Vagina (tissue), 2 donors: ENCODE measurements around the gene TTC33. TPM values are rescaled to one million over a fixed set of nuclear protein-coding genes. Genes with fewer than 3 reads are reported as not detected.

Experiments used
- DNase-seq, 2 donors: peaks; one replicate each; pipeline ENCODE4 v3.0.0-alpha.2; 2017; ENCODE audit errors: extremely low spot score in 2 of 2
- H3K27ac ChIP-seq: fragments of 200-600 bp; sonication (generic); one replicate; pipeline ENCODE4 v1.5.1; 2019
- H3K27me3 ChIP-seq: fragments of 200-600 bp; sonication (generic); one replicate; pipeline ENCODE4 v1.5.1; 2019
- H3K36me3 ChIP-seq, 2 donors: fragments of 200-600 bp; sonication (generic); one replicate each; pipeline ENCODE4 v1.5.1; 2017 to 2019
- H3K4me1 ChIP-seq: fragments of 200-600 bp; sonication (generic); one replicate; pipeline ENCODE4 v1.5.1; 2019
- H3K4me3 ChIP-seq, 2 donors: fragments of 200-600 bp; sonication (generic); 1 replicate in 1 of 2; 2 replicates in 1 of 2; pipeline ENCODE4 v1.5.1; 2016 to 2019
- H3K9me3 ChIP-seq: fragments of 200-600 bp; sonication (generic); one replicate; pipeline ENCODE4 v1.5.1; 2019
- POLR2A ChIP-seq, 2 donors: fragments of 450-650 bp; IDR thresholded peaks; one replicate each; pipeline ENCODE4 v1.6.1; 2017; ENCODE audit warnings: antibody characterized with exemption in 2 of 2, mild to moderate bottlenecking in 2 of 2, moderate library complexity in 2 of 2
- POLR2AphosphoS5 ChIP-seq, 2 donors: sonication (generic); formaldehyde crosslinking; IDR thresholded peaks; one replicate each; pipeline ENCODE4 v1.9.0; 2017; ENCODE audit warnings: antibody characterized with exemption in 2 of 2, mild to moderate bottlenecking in 2 of 2, low read depth in 1 of 2; ENCODE audit not compliant: insufficient read depth in 1 of 2
- intact Hi-C: fragments of 100-400 bp; cut with DNase I; formaldehyde crosslinking; loops from one replicate; pipeline ENCODE4 v1.15.1; 2023
- total RNA-seq: library from RNA; depleted of rRNA; stranded (reverse); fragments of >200 nt; gene quantifications from one replicate; pipeline ENCODE4 v1.2.3, GENCODE V29; 2016
- TF ChIP-seq, protein P1 (sequence below), 3 experiments: fragments of 450-650 bp in 2 of 3; fragments of 200-600 bp in 1 of 3; sonication (generic) in 1 of 3; IDR thresholded peaks; one replicate each; pipeline ENCODE4 v1.5.1; 2017 to 2019; ENCODE audit warnings: antibody characterized with exemption in 3 of 3, mild to moderate bottlenecking in 2 of 3, moderate library complexity in 2 of 3

TTC33 gene
- total RNA-seq, 1 donor from 2014 or later: 12.8 TPM

DNA sequence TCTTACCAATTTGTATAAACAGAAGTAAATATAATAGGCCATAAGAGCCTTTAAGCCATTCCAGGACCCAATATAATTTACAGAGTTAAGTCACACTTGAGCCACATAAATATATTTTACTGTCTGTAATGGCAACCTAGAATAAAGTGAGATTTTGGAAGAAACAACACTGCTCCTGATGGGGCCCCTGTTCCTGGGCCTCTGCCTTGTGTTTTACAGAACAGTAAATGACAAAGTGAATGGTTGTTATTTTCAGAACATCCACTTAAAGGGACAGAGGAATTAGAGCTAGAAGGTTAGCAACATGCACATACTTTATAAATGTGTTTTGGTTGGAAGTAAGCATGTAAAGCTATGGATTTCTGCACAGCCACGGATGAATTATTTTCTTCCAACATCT lies 72.5 kb downstream of the TTC33 start:
- H3K9me3 ChIP-seq: no peaks in the 10 kb centered on the region
- no peaks in the 10 kb centered on the region for H3K36me3 ChIP-seq
- peak overlapping the region; percentile 14 to 81 for H3K4me3 ChIP-seq
- peaks cover 30% of the 10 kb centered on the region for H3K4me1 ChIP-seq
- DNase-seq: no peak
- no peaks in the 10 kb centered on the region for H3K27me3 ChIP-seq
- H3K27ac ChIP-seq: peak overlapping the region; percentile 84
- intact Hi-C loops: loop anchor here (10.0 kb wide), 2 partner anchors 969 to 1099 kb away; no protein-coding TSS in a partner anchor
- TF ChIP-seq, protein P1, sequence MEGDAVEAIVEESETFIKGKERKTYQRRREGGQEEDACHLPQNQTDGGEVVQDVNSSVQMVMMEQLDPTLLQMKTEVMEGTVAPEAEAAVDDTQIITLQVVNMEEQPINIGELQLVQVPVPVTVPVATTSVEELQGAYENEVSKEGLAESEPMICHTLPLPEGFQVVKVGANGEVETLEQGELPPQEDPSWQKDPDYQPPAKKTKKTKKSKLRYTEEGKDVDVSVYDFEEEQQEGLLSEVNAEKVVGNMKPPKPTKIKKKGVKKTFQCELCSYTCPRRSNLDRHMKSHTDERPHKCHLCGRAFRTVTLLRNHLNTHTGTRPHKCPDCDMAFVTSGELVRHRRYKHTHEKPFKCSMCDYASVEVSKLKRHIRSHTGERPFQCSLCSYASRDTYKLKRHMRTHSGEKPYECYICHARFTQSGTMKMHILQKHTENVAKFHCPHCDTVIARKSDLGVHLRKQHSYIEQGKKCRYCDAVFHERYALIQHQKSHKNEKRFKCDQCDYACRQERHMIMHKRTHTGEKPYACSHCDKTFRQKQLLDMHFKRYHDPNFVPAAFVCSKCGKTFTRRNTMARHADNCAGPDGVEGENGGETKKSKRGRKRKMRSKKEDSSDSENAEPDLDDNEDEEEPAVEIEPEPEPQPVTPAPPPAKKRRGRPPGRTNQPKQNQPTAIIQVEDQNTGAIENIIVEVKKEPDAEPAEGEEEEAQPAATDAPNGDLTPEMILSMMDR (IDR thresholded peaks at IDR 0.05): no peak
- TF ChIP-seq POLR2AphosphoS5 (IDR thresholded peaks at IDR 0.05; ENCODE audit: insufficient read depth in 1 of 2, low read depth in 1 of 2) (no peak), POLR2A (IDR thresholded peaks at IDR 0.05) (no peak)

DNA sequence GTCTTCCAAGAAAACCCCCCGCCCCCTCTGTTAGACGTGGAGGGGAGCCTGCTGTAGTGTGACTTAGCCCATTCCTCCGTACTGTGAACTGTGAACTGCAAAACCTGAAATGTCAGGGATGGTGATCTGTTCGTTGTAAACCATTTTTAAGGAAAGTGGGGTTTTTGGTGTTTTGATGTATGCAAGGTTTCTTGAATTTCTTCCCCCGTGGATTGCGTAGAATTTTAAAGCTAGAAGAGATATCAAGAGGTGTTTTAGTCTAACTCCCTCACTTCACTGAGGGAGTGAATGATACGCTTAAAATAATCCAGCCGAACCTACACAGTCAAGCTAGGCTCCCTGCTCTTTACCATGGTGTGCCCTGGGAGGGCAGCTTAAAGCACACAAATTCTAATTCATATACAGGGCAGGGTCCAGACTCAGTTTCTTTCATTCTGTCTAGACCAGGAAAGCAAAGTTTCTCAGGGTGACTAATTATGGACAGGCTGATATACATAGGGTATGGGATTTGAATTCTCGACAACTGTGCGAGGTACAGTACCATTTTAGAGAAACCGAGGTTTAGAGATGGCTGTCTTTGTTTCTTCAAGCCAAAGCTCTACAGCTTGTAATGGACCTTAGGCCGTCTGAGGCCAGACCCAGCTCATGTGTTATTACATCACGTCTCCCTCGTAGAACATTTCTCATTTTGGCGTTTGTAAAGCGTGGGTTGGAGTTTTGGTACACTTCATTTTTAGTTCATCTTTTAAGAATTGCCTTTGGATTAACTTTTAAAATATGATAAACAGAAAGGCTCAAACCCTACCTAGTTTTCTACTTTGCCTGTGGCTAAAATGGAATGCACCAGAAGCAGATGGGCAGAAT lies 73.4 kb downstream of the TTC33 start:
- Histone ChIP-seq H3K9me3 (no peaks in the 10 kb centered on the region), H3K27ac (peak overlapping the region; percentile 84), H3K36me3 (no peaks in the 10 kb centered on the region), H3K4me1 (peaks cover 36% of the 10 kb centered on the region), H3K27me3 (no peaks in the 10 kb centered on the region), H3K4me3 (peak overlapping the region; percentile 69 to 81)
- TF ChIP-seq POLR2AphosphoS5 (IDR thresholded peaks at IDR 0.05; ENCODE audit: insufficient read depth in 1 of 2, low read depth in 1 of 2): no peak
- TF ChIP-seq POLR2A (IDR thresholded peaks at IDR 0.05): no peak
- TF ChIP-seq, protein P1 (IDR thresholded peaks at IDR 0.05): no peak
- intact Hi-C loops: loop anchor here (10.0 kb wide), 2 partner anchors 968 to 1098 kb away; no protein-coding TSS in a partner anchor
- DNase-seq: no peak

- no peaks in the 10 kb centered on the region for H3K9me3 ChIP-seq
- intact Hi-C loops: loop anchor here (10.0 kb wide), 2 partner anchors 967 to 1097 kb away; no protein-coding TSS in a partner anchor
- peak overlapping the region; percentile 84 for H3K27ac ChIP-seq
- TF ChIP-seq, protein P1 (IDR thresholded peaks at IDR 0.05): no peak
- no peak for TF ChIP-seq POLR2A (IDR thresholded peaks at IDR 0.05)
- no peak for TF ChIP-seq POLR2AphosphoS5 (IDR thresholded peaks at IDR 0.05; ENCODE audit: insufficient read depth in 1 of 2, low read depth in 1 of 2)
- no peaks in the 10 kb centered on the region for H3K36me3 ChIP-seq
- DNase-seq: no peak
- H3K4me3 ChIP-seq: peak overlapping the region; percentile 69 to 81
- no peaks in the 10 kb centered on the region for H3K27me3 ChIP-seq
- peaks cover 38% of the 10 kb centered on the region for H3K4me1 ChIP-seq
Measured at GRCh38 chr5:40681363-40682153, 74.2 kb downstream of the TTC33 start.

GRCh38 chr5:40680741-40681362 lies 74.9 kb downstream of the TTC33 start:
- H3K36me3 ChIP-seq: no peaks in the 10 kb centered on the region
- no peak for DNase-seq
- intact Hi-C loops: loop anchor here (10.0 kb wide), 2 partner anchors 966 to 1096 kb away; no protein-coding TSS in a partner anchor
- H3K4me3 ChIP-seq: peak overlapping the region; percentile 69 to 81
- TF ChIP-seq, protein P1 (IDR thresholded peaks at IDR 0.05): peak in 1 of 3 experiments; percentile 23
- TF ChIP-seq POLR2AphosphoS5 (IDR thresholded peaks at IDR 0.05; ENCODE audit: insufficient read depth in 1 of 2, low read depth in 1 of 2) (no peak), POLR2A (IDR thresholded peaks at IDR 0.05) (no peak)
- no peaks in the 10 kb centered on the region for H3K27me3 ChIP-seq
- H3K27ac ChIP-seq: peak overlapping the region; percentile 84
- no peaks in the 10 kb centered on the region for H3K9me3 ChIP-seq
- peaks cover 41% of the 10 kb centered on the region for H3K4me1 ChIP-seq
